WTC11 (cell line): ENCODE results near the gene RAB13. TPM values are rescaled to one million over a fixed set of nuclear protein-coding genes. Genes with fewer than 3 reads are reported as not detected.
A peak's percentile ranks its signal among the peaks of the same experiment; 100 is the strongest.

Experiments used
- ATF1 ChIP-seq: sonication (generic); formaldehyde crosslinking; IDR thresholded peaks from 2 replicates; pipeline ENCODE4 v1.8.1; 2023; ENCODE audit warnings: mild to moderate bottlenecking, moderate library complexity, missing genetic modification reagents
- FOXJ3 ChIP-seq: sonication (generic); formaldehyde crosslinking; IDR thresholded peaks from 2 replicates; pipeline ENCODE4 v1.9.0; 2021; ENCODE audit warnings: missing genetic modification reagents, mild to moderate bottlenecking, borderline replicate concordance
- JUN ChIP-seq: sonication (generic); formaldehyde crosslinking; IDR thresholded peaks from 2 replicates; pipeline ENCODE4 v1.8.0; 2023; ENCODE audit warnings: mild to moderate bottlenecking, missing genetic modification reagents
- PRDM15 ChIP-seq: sonication (generic); formaldehyde crosslinking; IDR thresholded peaks from 2 replicates; pipeline ENCODE4 v1.8.0; 2022; ENCODE audit warnings: missing genetic modification reagents
- TP53 ChIP-seq: sonication (generic); formaldehyde crosslinking; IDR thresholded peaks from 2 replicates; pipeline ENCODE4 v1.8.1; 2023; ENCODE audit warnings: mild to moderate bottlenecking, missing genetic modification reagents
- ZNF219 ChIP-seq: sonication (generic); formaldehyde crosslinking; IDR thresholded peaks from 2 replicates; pipeline ENCODE4 v1.8.0; 2023; ENCODE audit warnings: missing genetic modification reagents, mild to moderate bottlenecking, borderline replicate concordance
- ZNF281 ChIP-seq: sonication (generic); formaldehyde crosslinking; IDR thresholded peaks from 2 replicates; pipeline ENCODE4 v1.8.0; 2023; ENCODE audit warnings: mild to moderate bottlenecking, missing genetic modification reagents
- ZNF425 ChIP-seq: fragments of 250-450 bp; sonication (Bioruptor Pico); conservative IDR thresholded peaks from 2 replicates; pipeline ENCODE4 v1.9.0; 2021; ENCODE audit warnings: mild to moderate bottlenecking
- total RNA-seq: library from RNA; stranded (reverse); gene quantifications from 3 replicates; pipeline ENCODE4 v1.2.3, GENCODE V29; 2021
- TF ChIP-seq, protein P1 (sequence below): sonication (generic); formaldehyde crosslinking; IDR thresholded peaks from 2 replicates; pipeline ENCODE4 v1.8.1; 2022; ENCODE audit warnings: low read depth, missing genetic modification reagents, borderline replicate concordance
- TF ChIP-seq, protein P2 (sequence below): fragments of 250-450 bp; sonication (Bioruptor Pico); IDR thresholded peaks from 2 replicates; pipeline ENCODE4 v2.1.2; 2022; ENCODE audit warnings: mild to moderate bottlenecking, moderate library complexity
- TF ChIP-seq, protein P3 (sequence below): sonication (generic); formaldehyde crosslinking; IDR thresholded peaks from 2 replicates; pipeline ENCODE4 v1.8.0; 2023; ENCODE audit warnings: missing genetic modification reagents, mild to moderate bottlenecking, borderline replicate concordance
- TF ChIP-seq, protein P4 (sequence below): sonication (generic); formaldehyde crosslinking; IDR thresholded peaks from 2 replicates; pipeline ENCODE4 v1.8.0; 2023; ENCODE audit warnings: missing genetic modification reagents
- TF ChIP-seq, protein P5 (sequence below): sonication (generic); formaldehyde crosslinking; IDR thresholded peaks from 2 replicates; pipeline ENCODE4 v1.8.0; 2022; ENCODE audit warnings: mild to moderate bottlenecking, missing genetic modification reagents

RAB13 gene
- total RNA-seq, 1 experiment from 2014 or later: 126 TPM

DNA sequence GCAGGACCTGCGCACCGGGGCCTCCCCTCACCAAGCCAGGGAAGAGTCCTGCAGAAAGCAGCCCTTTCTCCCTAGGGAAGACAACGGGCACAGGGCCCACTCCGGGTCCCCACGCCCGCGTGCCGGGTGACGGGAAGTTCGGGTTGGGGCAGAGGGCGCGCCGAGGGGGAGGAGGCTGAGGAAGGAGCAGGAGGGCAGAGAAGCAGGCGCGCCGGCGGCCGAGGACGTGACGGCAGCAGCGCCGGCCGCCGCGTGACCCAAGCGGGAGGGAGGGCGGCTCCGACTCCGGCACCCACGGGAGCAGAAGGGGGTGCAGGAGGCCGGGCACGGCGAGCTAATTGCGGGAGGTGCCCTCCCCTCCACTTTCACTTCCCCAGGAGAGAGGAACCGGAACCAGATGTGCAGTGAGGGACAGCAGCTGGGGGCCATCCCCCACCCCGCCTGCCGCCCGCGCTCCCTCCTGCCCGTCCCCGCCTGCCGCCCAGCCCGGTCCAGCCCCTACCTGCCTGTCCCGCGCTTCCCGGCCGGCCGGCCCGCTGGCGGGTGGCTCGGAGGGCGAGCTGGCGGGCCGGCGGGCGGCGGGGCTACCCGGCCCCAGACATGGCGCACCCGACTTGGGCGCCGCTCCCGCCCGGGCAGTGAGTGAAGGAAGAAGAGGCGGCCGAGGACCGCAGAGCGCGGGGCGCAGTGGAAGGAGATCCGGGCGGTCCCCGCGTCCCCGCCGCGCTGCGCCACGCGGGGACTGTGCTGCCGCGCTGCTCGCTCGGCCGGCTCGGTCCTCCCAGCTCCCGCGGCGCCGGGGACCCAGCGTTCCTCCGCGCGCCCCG lies 40.1 kb downstream of the RAB13 start (continued):
- TF ChIP-seq, protein P1, sequence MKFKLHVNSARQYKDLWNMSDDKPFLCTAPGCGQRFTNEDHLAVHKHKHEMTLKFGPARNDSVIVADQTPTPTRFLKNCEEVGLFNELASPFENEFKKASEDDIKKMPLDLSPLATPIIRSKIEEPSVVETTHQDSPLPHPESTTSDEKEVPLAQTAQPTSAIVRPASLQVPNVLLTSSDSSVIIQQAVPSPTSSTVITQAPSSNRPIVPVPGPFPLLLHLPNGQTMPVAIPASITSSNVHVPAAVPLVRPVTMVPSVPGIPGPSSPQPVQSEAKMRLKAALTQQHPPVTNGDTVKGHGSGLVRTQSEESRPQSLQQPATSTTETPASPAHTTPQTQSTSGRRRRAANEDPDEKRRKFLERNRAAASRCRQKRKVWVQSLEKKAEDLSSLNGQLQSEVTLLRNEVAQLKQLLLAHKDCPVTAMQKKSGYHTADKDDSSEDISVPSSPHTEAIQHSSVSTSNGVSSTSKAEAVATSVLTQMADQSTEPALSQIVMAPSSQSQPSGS (CRISPR knock-in tag): no peak
- TF ChIP-seq ZNF219 (0 out of 2 replicates have a peak, but pooled peaks have one; percentile 61), ZNF425 (CRISPR knock-in tag) (no peak), TP53 (peak; percentile 34; the same call in 1 of the 2 replicates), PRDM15 (CRISPR knock-in tag) (no peak), FOXJ3 (CRISPR knock-in tag) (no peak), ZNF281 (CRISPR knock-in tag) (no peak), JUN (CRISPR knock-in tag) (0 out of 2 replicates have a peak, but pooled peaks have one; percentile 31), ATF1 (no peak)
- TF ChIP-seq, protein P2, sequence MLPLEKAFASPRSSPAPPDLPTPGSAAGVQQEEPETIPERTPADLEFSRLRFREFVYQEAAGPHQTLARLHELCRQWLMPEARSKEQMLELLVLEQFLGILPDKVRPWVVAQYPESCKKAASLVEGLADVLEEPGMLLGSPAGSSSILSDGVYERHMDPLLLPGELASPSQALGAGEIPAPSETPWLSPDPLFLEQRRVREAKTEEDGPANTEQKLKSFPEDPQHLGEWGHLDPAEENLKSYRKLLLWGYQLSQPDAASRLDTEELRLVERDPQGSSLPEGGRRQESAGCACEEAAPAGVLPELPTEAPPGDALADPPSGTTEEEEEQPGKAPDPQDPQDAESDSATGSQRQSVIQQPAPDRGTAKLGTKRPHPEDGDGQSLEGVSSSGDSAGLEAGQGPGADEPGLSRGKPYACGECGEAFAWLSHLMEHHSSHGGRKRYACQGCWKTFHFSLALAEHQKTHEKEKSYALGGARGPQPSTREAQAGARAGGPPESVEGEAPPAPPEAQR (CRISPR knock-in tag): no peak
- TF ChIP-seq, protein P3, sequence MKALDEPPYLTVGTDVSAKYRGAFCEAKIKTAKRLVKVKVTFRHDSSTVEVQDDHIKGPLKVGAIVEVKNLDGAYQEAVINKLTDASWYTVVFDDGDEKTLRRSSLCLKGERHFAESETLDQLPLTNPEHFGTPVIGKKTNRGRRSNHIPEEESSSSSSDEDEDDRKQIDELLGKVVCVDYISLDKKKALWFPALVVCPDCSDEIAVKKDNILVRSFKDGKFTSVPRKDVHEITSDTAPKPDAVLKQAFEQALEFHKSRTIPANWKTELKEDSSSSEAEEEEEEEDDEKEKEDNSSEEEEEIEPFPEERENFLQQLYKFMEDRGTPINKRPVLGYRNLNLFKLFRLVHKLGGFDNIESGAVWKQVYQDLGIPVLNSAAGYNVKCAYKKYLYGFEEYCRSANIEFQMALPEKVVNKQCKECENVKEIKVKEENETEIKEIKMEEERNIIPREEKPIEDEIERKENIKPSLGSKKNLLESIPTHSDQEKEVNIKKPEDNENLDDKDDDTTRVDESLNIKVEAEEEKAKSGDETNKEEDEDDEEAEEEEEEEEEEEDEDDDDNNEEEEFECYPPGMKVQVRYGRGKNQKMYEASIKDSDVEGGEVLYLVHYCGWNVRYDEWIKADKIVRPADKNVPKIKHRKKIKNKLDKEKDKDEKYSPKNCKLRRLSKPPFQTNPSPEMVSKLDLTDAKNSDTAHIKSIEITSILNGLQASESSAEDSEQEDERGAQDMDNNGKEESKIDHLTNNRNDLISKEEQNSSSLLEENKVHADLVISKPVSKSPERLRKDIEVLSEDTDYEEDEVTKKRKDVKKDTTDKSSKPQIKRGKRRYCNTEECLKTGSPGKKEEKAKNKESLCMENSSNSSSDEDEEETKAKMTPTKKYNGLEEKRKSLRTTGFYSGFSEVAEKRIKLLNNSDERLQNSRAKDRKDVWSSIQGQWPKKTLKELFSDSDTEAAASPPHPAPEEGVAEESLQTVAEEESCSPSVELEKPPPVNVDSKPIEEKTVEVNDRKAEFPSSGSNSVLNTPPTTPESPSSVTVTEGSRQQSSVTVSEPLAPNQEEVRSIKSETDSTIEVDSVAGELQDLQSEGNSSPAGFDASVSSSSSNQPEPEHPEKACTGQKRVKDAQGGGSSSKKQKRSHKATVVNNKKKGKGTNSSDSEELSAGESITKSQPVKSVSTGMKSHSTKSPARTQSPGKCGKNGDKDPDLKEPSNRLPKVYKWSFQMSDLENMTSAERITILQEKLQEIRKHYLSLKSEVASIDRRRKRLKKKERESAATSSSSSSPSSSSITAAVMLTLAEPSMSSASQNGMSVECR (CRISPR knock-in tag): peak; percentile 17
- TF ChIP-seq, protein P4, sequence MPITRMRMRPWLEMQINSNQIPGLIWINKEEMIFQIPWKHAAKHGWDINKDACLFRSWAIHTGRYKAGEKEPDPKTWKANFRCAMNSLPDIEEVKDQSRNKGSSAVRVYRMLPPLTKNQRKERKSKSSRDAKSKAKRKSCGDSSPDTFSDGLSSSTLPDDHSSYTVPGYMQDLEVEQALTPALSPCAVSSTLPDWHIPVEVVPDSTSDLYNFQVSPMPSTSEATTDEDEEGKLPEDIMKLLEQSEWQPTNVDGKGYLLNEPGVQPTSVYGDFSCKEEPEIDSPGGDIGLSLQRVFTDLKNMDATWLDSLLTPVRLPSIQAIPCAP (CRISPR knock-in tag): 0 out of 2 replicates have a peak, but pooled peaks have one; percentile 66
- TF ChIP-seq, protein P5, sequence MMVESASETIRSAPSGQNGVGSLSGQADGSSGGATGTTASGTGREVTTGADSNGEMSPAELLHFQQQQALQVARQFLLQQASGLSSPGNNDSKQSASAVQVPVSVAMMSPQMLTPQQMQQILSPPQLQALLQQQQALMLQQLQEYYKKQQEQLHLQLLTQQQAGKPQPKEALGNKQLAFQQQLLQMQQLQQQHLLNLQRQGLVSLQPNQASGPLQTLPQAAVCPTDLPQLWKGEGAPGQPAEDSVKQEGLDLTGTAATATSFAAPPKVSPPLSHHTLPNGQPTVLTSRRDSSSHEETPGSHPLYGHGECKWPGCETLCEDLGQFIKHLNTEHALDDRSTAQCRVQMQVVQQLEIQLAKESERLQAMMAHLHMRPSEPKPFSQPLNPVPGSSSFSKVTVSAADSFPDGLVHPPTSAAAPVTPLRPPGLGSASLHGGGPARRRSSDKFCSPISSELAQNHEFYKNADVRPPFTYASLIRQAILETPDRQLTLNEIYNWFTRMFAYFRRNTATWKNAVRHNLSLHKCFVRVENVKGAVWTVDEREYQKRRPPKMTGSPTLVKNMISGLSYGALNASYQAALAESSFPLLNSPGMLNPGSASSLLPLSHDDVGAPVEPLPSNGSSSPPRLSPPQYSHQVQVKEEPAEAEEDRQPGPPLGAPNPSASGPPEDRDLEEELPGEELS (CRISPR knock-in tag): 0 out of 2 replicates have a peak, but pooled peaks have one; percentile 25
